SJSA1 (cell line): ENCODE data around the gene GPHB5. TPM values are rescaled to one million over a fixed set of nuclear protein-coding genes. Genes with fewer than 3 reads are reported as not detected.

ENCODE experiments used
- total RNA-seq: library from RNA; depleted of rRNA; stranded (reverse); fragments of >200 nt; shearing (Covaris generic); gene quantifications from 2 replicates; pipeline ENCODE4 v1.2.3, GENCODE V29; 2014; rRNA removed

GPHB5 gene
- total RNA-seq, 1 experiment from 2014 or later, result not detected

Other genes starting within 250 kb of the GPHB5 start
- gene RHOJ, start 114.5 kb downstream of the GPHB5 start, total RNA-seq, result 0.32 and 2.8 TPM in 2 replicates
- gene PPP2R5E, start 224.4 kb upstream of the GPHB5 start, total RNA-seq, result 8.7 and 15.6 TPM in 2 replicates